GM18502 (cell line): ENCODE results near the gene MDM2.
"Not testable (repeated sequence)": the region's sequence is repeated elsewhere in the genome, so short reads cannot be mapped to it uniquely, and the experiment has no call there.

ENCODE experiments used
- ATAC-seq: cut with Tn5 transposase; IDR thresholded peaks from one replicate; pipeline ENCODE4 v1.9.1; 2021; ENCODE audit warnings: mild to moderate bottlenecking; ENCODE audit not compliant: unreplicated experiment, poor library complexity

The MDM2 gene

DNA sequence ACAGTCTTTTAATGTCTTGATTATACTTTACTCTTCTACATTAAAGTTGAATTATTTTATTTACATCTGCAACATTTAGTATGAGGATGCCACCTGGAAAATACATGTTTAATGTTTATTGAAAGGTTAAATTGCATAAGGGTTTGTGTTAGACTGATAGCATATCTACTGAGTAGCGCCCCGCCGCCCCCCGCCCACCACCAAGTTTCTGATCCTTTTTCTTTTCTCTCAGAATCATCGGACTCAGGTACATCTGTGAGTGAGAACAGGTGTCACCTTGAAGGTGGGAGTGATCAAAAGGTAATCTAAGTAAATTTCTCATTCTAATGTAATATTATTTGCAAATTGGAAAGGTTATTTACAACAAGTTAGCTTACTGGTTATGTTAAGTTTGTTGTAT lies 16.2 kb downstream of the MDM2 start:
- ATAC-seq: no peak

DNA sequence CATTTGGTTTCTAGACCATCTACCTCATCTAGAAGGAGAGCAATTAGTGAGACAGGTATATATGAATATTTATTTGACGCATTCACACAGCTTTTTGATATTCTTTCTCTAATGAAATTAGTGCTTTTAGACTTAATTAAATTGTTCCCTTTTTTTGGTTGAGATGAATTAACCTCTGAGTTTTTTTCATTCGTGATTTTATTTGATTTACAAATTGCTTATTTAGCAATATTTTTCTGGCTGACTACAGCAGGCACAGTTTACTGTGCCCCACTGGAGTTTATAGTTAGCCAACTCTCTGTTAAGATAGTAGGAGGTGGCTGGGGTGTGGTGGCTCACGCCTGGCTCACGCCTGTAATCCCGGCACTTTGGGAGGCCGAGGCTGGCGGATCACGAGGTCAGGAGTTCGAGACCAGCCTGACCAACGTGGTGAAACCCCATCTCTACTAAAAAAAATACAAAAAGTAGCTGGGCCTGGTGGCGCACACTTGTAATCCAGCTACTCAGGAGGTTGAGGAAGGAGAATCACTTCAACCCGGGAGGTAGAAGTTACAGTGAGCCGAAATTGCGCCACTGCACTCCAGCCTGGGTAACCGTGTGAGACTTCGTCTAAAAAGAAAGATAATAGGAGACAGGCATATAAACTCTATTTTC lies 16.7 kb downstream of the MDM2 start:
- no peak for ATAC-seq

DNA sequence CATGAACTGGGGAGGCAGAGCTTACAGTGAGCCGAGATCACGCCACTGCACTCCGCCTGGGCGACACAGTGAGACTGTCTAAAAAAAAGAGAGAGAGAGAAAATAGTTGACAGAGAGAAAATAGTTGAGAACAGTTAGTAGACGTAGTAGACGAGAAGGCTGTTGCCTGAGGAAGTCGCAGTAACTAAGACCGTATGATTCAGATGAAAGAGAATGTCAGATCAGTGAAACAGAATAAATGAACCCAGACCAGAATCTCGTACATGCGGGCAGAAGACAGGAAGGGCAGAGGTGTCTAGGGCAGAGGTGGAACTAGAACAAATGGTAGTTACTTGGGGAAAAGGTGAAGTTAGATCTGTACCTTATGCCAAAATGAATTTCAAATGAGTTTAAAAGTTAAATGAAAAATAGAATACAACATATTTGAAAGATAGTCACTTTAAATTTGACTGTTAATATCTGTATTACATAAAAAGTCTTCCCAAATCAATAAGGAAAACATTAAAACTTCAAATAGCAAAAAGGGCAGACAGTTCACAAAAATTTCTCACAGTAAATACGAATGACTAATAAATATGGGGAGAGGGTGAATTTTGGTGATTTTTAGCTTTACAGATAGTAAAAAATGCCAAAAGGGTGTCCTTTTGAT lies 17.7 kb downstream of the MDM2 start:
- no peak for ATAC-seq

DNA sequence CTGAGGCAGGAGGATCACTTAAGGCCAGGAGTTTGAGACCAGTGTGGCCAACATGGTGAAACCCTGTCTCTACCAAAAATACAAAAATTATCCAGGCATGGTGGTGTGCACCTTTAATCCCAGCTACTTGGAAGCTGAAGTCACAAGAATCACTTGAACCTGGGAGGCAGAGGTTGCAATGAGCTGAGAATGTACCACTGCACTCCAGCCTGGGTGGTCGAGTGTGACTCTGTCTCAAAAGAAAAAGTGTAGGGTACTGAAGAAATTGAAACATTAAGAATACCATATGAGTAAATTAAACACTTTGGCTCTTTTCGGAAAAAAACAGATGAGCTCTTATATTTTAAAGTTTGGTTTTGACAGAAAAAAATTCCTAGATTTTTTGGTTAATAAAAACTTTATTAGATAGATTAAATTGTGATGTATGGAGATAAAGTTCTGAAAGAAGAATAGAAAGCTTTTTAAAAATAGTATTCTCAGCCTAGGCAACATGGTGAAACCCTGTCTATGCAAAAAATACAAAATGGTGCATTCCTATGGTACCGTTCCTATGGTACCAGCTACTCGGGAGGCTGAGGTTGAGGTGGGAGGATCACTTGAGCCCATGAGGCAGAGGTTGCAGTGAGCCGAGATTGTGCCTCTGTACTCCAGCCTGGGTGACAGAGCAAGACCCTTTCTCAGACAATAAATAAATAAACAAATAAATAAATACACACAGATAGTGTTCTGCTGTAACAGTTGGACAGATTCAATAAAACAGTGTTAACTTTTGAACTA lies 20.1 kb downstream of the MDM2 start:
- no peak for ATAC-seq

DNA sequence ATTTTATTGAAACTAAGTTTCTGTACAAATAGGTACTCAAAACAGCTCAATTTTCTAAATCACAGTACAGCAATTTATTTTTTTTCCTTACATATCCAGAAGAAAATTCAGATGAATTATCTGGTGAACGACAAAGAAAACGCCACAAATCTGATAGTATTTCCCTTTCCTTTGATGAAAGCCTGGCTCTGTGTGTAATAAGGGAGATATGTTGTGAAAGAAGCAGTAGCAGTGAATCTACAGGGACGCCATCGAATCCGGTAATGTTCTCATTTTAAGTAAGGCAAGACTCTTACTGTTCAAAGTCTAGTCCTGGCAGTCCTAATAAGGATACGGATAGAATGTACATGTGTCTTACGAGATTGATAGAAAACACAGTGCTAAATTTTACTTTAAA lies 20.7 kb downstream of the MDM2 start:
- ATAC-seq: no peak

DNA sequence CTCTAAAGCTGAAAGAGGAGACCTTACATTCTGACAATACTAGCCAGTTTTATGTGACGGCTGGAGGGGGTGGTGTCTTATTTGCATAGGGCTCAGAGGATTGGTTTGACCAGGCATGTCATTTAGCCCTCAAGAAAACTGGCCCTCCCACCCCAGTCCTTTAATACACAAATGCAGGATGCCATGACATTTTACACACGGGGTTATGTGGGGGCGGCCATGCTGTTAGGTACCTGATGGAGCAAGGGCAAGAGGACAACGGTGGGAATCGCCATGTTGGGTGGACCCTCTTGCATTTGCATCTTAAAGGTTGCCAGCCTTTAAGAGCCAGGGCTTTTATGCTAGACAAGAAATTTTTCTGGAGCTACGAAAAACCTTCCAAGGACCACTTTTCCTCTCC lies 23.3 kb downstream of the MDM2 start:
- no peak for ATAC-seq

DNA sequence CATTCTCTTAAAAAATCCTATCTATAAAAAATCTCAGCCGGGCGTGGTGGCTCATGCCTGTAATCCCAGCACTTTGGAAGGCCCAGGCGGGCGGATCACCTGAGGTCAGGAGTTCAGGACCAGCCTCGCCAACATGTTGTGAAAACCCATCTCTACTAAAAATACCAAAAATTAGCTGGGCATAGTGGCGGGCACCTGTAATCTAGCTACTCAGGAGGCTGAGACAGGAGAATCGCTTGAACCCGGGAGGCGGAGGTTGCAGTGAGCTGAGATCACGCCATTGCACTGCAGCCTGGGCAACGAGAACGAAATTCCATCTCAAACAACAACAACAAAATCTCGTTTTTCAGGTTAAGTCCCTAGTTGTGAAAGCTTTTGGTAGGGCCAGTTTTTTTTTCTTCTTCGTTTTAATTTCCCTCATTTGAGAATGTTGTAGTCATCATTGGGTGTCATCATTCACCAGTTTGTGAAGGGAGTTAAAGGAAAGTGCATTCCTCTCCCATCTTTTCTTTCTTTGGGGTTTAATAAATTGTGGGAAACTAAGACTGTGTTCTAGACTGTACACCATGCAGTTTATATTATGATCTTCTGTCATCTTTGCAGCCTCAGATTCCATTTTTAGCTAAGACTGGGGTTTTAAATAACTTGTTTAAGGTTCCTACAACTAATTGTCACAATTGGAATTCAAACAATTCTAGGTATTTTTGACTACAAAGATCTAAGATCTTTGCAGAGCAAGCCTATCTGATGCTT lies 23.9 kb downstream of the MDM2 start:
- ATAC-seq: no peak

DNA sequence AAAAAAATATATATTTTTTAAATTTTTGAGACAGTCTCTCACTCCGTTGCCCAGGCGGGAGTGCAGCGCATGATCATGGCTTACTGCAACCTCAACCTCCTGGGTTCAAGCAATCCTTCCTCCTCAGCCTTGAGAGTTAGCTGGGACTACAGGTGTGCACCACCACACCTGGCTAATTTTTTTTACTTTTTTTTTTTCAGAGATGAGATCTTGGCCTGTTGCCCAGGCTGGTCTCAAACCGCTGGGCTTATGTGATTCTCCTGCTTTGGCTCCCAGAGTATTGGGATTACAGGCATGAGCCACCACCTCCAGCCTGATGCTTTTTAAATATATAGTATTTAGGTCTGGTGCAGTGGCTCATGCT lies 24.5 kb downstream of the MDM2 start:
- ATAC-seq: no peak

DNA sequence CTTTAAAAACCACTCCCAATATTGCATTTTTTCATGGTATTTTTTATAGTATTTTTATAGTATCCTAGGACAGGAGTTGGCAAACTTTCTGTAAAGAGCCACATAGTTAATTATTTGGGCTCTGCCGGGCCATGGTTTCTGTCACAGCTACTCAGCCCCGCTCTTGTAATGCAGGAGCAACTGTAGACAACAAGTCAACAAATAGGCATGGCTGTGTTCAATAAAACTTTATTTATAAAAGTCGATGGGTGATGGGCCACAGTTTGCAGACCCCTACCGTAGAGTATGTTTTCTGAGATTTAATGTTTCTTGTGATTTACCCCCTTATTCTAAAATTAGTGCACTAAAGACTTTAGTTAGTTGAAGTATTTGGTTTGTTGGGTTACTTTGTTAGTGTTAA lies 25.5 kb downstream of the MDM2 start:
- no peak for ATAC-seq

DNA sequence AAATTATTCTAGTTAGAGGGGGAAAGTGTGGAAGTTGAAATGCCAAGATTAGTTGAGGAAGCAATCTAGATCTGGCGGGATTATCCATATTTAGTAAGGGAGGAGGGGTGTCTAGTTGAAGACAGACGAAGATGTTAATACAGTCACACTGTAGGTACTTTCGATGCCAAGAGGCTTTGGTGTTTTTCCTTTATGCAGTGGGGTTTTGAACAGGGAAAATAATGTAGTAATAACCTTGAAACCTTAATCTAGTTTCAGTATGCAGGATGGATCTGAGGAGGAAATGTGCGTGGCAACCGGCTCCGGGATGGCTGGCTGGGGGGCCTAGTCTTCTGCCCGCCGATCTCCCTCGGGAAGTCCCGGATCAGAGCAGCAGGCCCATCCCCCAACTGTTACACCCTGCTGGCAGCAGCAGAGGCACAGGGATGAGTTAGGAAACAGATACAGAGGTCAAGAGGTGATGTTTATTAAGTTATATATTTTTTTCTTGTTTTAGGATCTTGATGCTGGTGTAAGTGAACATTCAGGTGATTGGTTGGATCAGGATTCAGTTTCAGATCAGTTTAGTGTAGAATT lies 27.4 kb downstream of the MDM2 start:
- no peak for ATAC-seq

DNA sequence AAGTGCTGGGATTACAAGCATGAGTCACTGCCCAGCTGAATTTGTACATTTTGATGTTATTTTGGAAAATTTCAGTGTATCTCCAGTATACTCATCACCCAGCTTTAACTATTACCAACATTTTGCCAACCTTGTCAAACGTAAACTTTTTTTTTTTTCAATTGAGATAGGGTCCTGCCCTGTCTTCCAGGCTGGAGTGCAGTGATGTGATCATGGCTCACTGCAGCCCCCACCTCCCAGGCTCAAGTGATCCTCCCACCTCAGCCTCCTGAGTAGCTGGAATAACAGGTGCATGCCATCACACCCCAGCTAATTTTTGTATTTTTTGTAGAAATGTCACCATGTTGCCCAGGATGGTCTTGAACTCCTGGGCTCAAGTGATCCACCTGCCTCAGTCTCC lies 29.2 kb downstream of the MDM2 start:
- ATAC-seq: no peak

DNA sequence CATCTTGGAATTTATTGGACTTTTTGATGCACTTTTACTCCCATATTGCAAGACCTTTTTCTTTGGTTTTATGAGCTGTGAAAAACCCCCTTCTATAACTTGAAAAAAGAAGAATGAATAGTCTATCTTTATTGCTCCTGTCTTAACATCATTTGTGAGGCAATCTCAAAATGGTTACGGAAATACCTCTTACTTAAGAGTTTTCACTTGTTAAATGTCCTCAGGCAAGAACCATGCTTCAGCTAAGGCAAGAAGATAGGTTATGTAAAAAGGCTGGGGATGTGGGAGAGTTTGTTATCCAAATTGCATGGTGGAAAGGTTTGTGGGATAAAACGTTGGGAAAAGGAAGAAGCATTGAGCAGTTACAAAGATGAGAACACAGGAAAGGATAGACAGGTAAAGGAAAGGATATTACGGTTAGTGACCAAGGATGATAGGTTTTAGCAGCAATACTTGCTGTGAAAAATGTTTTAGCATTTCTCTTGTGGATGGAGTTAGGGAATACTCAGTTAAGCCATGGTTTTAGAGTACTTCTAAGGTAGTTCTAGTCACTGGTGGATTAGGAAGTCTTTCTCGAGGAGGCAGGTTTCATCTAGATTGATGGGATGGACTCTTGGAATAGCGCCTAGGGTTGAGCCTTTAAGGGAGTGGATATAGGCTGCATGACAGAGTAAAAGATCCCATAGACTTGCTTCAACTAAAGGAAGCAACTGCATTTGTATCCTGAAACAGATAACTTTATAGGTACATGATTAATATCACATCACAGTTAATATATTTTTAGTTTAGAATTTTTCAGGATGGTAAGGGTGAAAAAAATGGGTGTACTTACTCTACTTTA lies 30.3 kb downstream of the MDM2 start:
- no peak for ATAC-seq

DNA sequence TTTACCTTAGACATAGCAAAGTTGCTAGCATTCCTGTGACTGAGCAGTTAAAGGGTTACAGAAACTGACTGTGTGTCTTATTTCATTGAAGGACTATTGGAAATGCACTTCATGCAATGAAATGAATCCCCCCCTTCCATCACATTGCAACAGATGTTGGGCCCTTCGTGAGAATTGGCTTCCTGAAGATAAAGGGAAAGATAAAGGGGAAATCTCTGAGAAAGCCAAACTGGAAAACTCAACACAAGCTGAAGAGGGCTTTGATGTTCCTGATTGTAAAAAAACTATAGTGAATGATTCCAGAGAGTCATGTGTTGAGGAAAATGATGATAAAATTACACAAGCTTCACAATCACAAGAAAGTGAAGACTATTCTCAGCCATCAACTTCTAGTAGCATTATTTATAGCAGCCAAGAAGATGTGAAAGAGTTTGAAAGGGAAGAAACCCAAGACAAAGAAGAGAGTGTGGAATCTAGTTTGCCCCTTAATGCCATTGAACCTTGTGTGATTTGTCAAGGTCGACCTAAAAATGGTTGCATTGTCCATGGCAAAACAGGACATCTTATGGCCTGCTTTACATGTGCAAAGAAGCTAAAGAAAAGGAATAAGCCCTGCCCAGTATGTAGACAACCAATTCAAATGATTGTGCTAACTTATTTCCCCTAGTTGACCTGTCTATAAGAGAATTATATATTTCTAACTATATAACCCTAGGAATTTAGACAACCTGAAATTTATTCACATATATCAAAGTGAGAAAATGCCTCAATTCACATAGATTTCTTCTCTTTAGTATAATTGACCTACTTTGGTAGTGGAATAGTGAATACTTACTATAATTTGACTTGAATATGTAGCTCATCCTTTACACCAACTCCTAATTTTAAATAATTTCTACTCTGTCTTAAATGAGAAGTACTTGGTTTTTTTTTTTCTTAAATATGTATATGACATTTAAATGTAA lies 31.5 kb downstream of the MDM2 start:
- no peak for ATAC-seq

DNA sequence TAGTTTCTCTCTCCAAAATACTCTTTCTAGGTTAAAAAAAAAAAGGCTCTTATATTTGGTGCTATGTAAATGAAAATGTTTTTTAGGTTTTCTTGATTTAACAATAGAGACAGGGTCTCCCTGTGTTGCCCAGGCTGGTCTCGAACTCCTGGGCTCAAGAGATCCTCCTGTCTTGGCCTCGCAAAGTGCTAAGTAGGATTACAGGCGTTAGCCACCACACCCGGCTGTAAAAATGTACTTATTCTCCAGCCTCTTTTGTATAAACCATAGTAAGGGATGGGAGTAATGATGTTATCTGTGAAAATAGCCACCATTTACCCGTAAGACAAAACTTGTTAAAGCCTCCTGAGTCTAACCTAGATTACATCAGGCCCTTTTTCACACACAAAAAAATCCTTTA lies 33.2 kb downstream of the MDM2 start:
- not testable (repeated sequence) for ATAC-seq

DNA sequence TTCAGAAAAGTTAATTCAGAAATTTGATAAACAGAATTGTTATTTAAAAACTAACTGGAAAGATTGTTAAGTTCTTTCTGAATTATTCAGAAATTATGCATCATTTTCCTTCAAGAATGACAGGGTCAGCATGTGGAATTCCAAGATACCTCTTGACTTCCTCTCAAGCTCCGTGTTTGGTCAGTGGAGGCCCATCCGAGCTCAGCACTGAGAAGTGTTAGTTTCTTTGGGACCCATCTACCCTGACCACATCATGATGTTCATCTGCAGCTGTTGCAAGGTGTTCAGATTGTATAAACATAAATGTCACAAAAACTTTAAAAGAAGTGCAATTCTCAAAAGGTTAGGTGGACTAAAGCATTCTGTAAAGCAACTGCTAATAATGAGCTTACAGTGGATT lies 33.7 kb downstream of the MDM2 start:
- no peak for ATAC-seq

DNA sequence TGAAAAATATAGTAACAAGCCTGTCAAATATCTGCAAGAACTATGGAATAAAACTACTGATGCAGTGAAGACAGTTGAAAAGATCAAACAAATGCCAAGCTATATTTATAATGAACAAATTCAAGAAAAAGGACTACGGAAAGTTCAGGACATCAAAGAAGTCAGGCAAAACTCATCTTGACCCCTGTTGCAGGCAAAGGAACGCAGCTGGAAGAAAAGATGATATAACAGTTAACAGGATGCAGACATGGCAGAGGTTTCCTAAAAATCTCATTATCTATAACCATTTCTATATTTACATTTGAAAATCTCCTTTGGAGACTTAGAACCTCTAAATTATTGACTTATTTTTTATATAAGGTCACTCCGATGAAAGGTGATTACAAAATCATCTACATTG lies 34.1 kb downstream of the MDM2 start:
- ATAC-seq: no peak

DNA sequence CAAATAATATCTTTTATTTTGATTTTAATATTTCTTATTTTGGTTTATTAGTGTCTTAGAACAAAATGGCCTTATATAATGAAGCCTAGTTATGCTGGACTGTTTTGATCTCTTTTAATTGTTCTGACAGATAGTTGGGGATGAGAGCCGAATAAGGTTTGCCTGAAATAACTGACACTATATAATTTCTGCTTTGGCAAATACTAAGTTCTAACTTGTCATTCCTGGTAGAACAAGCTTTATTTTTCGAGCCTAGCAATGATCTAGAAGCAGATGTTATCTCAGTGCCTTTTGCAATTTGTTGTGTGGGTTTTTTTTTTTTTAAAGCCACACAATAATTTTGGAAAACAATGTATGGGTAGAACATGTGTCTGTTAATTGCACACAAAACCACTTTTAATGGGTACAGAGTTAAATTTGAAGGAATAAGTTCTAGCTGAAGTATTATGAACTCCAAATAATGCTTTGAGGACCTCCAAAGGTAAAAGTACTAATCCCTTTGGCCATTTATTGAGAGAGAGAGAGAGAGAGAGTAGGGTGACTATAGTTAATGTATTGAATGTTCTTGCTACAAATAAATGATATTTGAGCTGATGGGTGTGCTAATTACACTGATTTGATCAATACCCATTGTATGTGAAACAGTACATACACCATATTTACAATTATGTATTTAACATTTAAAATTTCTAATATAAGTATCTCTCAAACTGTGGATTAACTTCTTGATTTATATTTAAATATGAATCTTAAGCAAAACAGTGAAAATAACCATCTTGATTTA lies 35.0 kb downstream of the MDM2 start:
- no peak for ATAC-seq

DNA sequence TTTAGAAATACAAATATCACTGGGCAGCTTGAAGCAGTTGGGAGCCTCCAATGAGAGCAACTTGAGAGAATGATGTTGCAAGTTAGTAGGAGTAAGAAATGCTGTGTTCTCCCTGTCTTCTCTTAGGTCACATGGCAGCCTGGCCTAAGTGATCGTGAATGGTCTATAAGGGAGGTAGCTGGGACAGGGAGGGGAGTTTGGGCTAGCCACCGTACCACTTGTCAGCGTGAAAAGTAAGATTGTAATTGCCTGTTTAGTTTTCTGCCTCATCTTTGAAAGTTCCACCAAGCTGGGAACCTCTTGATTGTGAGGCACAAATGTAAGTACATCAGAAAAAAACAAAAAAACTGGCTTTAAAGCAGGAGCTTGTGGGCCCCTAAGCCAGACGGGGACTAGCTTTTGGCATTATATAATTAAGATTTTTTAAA lies 36.4 kb downstream of the MDM2 start:
- ATAC-seq: no peak
